GM23338 (cell line): ENCODE results near the gene MME. TPM values are rescaled to one million over a fixed set of nuclear protein-coding genes. Genes with fewer than 3 reads are reported as not detected.

ENCODE experiments used
- ATAC-seq: fragments of 200-7000 bp; cut with Tn5 transposase; 3 replicates; pipeline ENCODE4 v1.9.1; 2020
- DNase-seq: peaks from one replicate; pipeline ENCODE4 v3.0.0-alpha.2; 2015; ENCODE audit warnings: low spot score
- H2AFZ ChIP-seq: fragments of 200-600 bp; sonication (generic); 2 replicates; pipeline ENCODE4 v1.8.0; 2016; ENCODE audit warnings: antibody characterized with exemption, mild to moderate bottlenecking, moderate library complexity
- H3F3A ChIP-seq: fragments of 200-600 bp; sonication (generic); replicated peaks from 2 replicates; pipeline ENCODE4 v1.8.0; 2017; ENCODE audit warnings: antibody characterized with exemption, mixed run types, low read depth
- H3K27ac ChIP-seq: fragments of 200-600 bp; sonication (generic); 2 replicates; pipeline ENCODE4 v1.6.1; 2016; ENCODE audit warnings: low read depth
- H3K27me3 ChIP-seq: fragments of 200-600 bp; sonication (generic); 2 replicates; pipeline ENCODE4 v1.8.0; 2016; ENCODE audit warnings: mild to moderate bottlenecking, mixed run types, moderate library complexity; ENCODE audit not compliant: insufficient read depth
- H3K36me3 ChIP-seq: fragments of 200-600 bp; sonication (generic); 2 replicates; pipeline ENCODE4 v1.8.0; 2016; ENCODE audit warnings: mild to moderate bottlenecking; ENCODE audit not compliant: insufficient read depth
- H3K4me1 ChIP-seq: fragments of 200-600 bp; sonication (generic); 2 replicates; pipeline ENCODE4 v1.8.0; 2016; ENCODE audit warnings: mild to moderate bottlenecking, moderate library complexity; ENCODE audit not compliant: insufficient read depth
- H3K4me2 ChIP-seq: fragments of 200-600 bp; sonication (generic); 2 replicates; pipeline ENCODE4 v1.7.1; 2017; ENCODE audit warnings: mixed run types
- H3K4me3 ChIP-seq: fragments of 200-600 bp; sonication (generic); 2 replicates; pipeline ENCODE4 v1.6.1; 2016; ENCODE audit warnings: mixed run types
- H3K79me2 ChIP-seq: fragments of 200-600 bp; sonication (generic); replicated peaks from 2 replicates; pipeline ENCODE4 v1.8.0; 2017; ENCODE audit warnings: mild to moderate bottlenecking; ENCODE audit not compliant: insufficient read depth
- H3K9me2 ChIP-seq: fragments of 200-600 bp; sonication (generic); 2 replicates; pipeline ENCODE4 v1.8.0; 2017; ENCODE audit not compliant: insufficient read depth
- H4K20me1 ChIP-seq: fragments of 200-600 bp; sonication (generic); replicated peaks from 2 replicates; pipeline ENCODE4 v1.8.0; 2017; ENCODE audit warnings: mild to moderate bottlenecking; ENCODE audit not compliant: insufficient read depth
- H3K27ac Mint-ChIP-seq: 2 replicates; pipeline ENCODE4 v1.8.0; 2020; ENCODE audit warnings: inconsistent platforms, mild to moderate bottlenecking, moderate library complexity, mixed read lengths
- H3K27me3 Mint-ChIP-seq: 3 replicates; pipeline ENCODE4 v1.8.0; 2022; ENCODE audit warnings: low read depth, mild to moderate bottlenecking, moderate library complexity, mixed read lengths, inconsistent platforms; ENCODE audit not compliant: insufficient read depth, poor library complexity
- H3K36me3 Mint-ChIP-seq: 3 replicates; pipeline ENCODE4 v1.8.0; 2021; ENCODE audit warnings: low read depth, mild to moderate bottlenecking, inconsistent platforms, moderate library complexity, mixed read lengths
- H3K4me1 Mint-ChIP-seq: 3 replicates; pipeline ENCODE4 v1.8.0; 2020; ENCODE audit warnings: mild to moderate bottlenecking, inconsistent platforms, mixed read lengths
- H3K4me3 Mint-ChIP-seq: 3 replicates; pipeline ENCODE4 v1.8.0; 2021; ENCODE audit warnings: moderate library complexity, mild to moderate bottlenecking, inconsistent platforms, mixed read lengths
- H3K9me3 Mint-ChIP-seq: 3 replicates; pipeline ENCODE4 v1.8.0; 2020; ENCODE audit warnings: moderate library complexity, mild to moderate bottlenecking, inconsistent platforms, mixed read lengths
- CREB1 ChIP-seq: fragments of 250-450 bp; sonication (Bioruptor Pico); IDR thresholded peaks from 2 replicates; pipeline ENCODE4 v1.5.0; 2020; ENCODE audit warnings: low read depth, mild to moderate bottlenecking, moderate library complexity
- EZH2 ChIP-seq: fragments of 200-600 bp; sonication (generic); IDR thresholded peaks from one replicate; pipeline ENCODE4 v1.8.0; 2017; ENCODE audit warnings: antibody characterized with exemption, mild to moderate bottlenecking, low read depth; ENCODE audit not compliant: unreplicated experiment
- EZH2phosphoT487 ChIP-seq: fragments of 200-600 bp; sonication (generic); IDR thresholded peaks from one replicate; pipeline ENCODE4 v1.8.1; 2018; ENCODE audit warnings: antibody characterized with exemption; ENCODE audit not compliant: unreplicated experiment
- JUNB ChIP-seq: IDR thresholded peaks from one replicate; pipeline ENCODE4 v1.6.1; 2016; ENCODE audit warnings: antibody characterized with exemption; ENCODE audit not compliant: unreplicated experiment
- NANOG ChIP-seq: IDR thresholded peaks from 2 replicates; pipeline ENCODE4 v1.6.1; 2016; ENCODE audit warnings: antibody characterized with exemption, borderline replicate concordance
- POLR2AphosphoS5 ChIP-seq: IDR thresholded peaks from 2 replicates; pipeline ENCODE4 v1.6.1; 2016; ENCODE audit warnings: antibody characterized with exemption, low read depth
- STAT1 ChIP-seq: IDR thresholded peaks from one replicate; pipeline ENCODE4 v1.6.1; 2016; ENCODE audit warnings: antibody characterized with exemption; ENCODE audit not compliant: unreplicated experiment
- ZNF114 ChIP-seq: fragments of 250-450 bp; sonication (Bioruptor Pico); IDR thresholded peaks from 2 replicates; pipeline ENCODE4 v1.5.0; 2020; ENCODE audit warnings: mild to moderate bottlenecking, moderate library complexity
- ZNF331 ChIP-seq: fragments of 250-450 bp; sonication (Bioruptor Pico); IDR thresholded peaks from 2 replicates; pipeline ENCODE4 v1.5.0; 2020; ENCODE audit warnings: low read depth, mild to moderate bottlenecking, moderate library complexity
- polyA plus RNA-seq: library from polyadenylated mRNA; unstranded; fragments of >200 nt; fragmentation: Nextera tagmentation; extraction: Ambion mirVana; gene quantifications from 2 replicates; pipeline ENCODE4 v1.2.1, GENCODE V29; 2016
- total RNA-seq: library from RNA; depleted of rRNA; stranded (reverse); fragments of >200 nt; shearing (Covaris generic); gene quantifications from 2 replicates; pipeline ENCODE4 v1.2.3, GENCODE V29; 2014
- TF ChIP-seq, protein P1 (sequence below), 2 experiments: fragments of 200-600 bp in 1 of 2; sonication (generic) in 1 of 2; conservative IDR thresholded peaks; 2 replicates each; pipeline versions ENCODE4 v1.5.1 to v1.6.1; 2016 to 2017; ENCODE audit warnings: antibody characterized with exemption in 2 of 2, low read depth in 2 of 2, mild to moderate bottlenecking in 2 of 2, moderate library complexity in 1 of 2
- TF ChIP-seq, protein P2 (sequence below): fragments of 250-450 bp; sonication (Bioruptor Pico); IDR thresholded peaks from 2 replicates; pipeline ENCODE4 v1.5.0; 2020; ENCODE audit warnings: mild to moderate bottlenecking, moderate library complexity
- TF ChIP-seq, protein P3 (sequence below): IDR thresholded peaks from one replicate; pipeline ENCODE4 v1.6.1; 2018; ENCODE audit warnings: antibody characterized with exemption; ENCODE audit not compliant: unreplicated experiment
- TF ChIP-seq, protein P4 (sequence below): IDR thresholded peaks from 2 replicates; pipeline ENCODE4 v1.6.1; 2016; ENCODE audit warnings: antibody characterized with exemption

The MME gene
- total and polyA plus RNA-seq, 2 experiments from 2014 or later, result 15.2 to 76.7 TPM

DNA sequence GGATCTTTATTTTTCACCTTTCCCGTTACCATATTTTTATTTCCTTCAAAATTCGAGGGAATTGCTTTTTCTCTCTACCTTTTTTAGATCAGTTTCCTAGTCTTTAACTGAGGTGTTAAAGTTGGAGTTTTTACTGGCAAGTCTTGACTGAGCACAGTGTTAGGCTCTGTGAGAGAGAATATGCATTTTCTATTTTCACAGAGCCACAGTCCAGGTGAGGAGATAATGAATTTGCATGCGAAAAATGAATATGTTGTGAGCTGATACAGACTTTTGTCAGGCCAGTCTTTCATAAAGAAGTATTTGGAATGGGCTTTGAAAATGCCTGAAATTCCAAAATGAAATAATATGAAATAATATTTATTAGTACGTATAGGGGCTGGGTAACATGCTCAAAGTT lies 31.9 kb downstream of the MME start:
- no peak overlapping the region for H2AFZ ChIP-seq
- H3K36me3 Mint-ChIP-seq, result no peaks in the 10 kb centered on the region; the same call in 2 of the 3 replicates
- H3K36me3 ChIP-seq, result no peaks in the 10 kb centered on the region
- no peak overlapping the region for H3K4me3 Mint-ChIP-seq
- H3K9me3 Mint-ChIP-seq, result no peaks in the 10 kb centered on the region
- ATAC-seq, result no peak
- H4K20me1 ChIP-seq, result no peaks in the 10 kb centered on the region
- no peaks in the 10 kb centered on the region for H3K4me1 ChIP-seq
- H3K27ac Mint-ChIP-seq, result no peak overlapping the region
- H3F3A ChIP-seq, result no peaks in the 10 kb centered on the region
- no peak overlapping the region for H3K4me2 ChIP-seq
- no peak overlapping the region for H3K27ac ChIP-seq
- TF ChIP-seq EZH2phosphoT487 (no peak), CREB1 (no peak), NANOG (no peak), STAT1 (no peak), POLR2AphosphoS5 (no peak), JUNB (no peak), EZH2 (no peak), ZNF331 (CRISPR knock-in tag) (no peak), ZNF114 (CRISPR knock-in tag) (no peak)
- TF ChIP-seq, protein P1, sequence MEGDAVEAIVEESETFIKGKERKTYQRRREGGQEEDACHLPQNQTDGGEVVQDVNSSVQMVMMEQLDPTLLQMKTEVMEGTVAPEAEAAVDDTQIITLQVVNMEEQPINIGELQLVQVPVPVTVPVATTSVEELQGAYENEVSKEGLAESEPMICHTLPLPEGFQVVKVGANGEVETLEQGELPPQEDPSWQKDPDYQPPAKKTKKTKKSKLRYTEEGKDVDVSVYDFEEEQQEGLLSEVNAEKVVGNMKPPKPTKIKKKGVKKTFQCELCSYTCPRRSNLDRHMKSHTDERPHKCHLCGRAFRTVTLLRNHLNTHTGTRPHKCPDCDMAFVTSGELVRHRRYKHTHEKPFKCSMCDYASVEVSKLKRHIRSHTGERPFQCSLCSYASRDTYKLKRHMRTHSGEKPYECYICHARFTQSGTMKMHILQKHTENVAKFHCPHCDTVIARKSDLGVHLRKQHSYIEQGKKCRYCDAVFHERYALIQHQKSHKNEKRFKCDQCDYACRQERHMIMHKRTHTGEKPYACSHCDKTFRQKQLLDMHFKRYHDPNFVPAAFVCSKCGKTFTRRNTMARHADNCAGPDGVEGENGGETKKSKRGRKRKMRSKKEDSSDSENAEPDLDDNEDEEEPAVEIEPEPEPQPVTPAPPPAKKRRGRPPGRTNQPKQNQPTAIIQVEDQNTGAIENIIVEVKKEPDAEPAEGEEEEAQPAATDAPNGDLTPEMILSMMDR (conservative IDR thresholded peaks at IDR 0.05; ENCODE audit: low read depth in 2 of 2), result no peak
- TF ChIP-seq, protein P2, sequence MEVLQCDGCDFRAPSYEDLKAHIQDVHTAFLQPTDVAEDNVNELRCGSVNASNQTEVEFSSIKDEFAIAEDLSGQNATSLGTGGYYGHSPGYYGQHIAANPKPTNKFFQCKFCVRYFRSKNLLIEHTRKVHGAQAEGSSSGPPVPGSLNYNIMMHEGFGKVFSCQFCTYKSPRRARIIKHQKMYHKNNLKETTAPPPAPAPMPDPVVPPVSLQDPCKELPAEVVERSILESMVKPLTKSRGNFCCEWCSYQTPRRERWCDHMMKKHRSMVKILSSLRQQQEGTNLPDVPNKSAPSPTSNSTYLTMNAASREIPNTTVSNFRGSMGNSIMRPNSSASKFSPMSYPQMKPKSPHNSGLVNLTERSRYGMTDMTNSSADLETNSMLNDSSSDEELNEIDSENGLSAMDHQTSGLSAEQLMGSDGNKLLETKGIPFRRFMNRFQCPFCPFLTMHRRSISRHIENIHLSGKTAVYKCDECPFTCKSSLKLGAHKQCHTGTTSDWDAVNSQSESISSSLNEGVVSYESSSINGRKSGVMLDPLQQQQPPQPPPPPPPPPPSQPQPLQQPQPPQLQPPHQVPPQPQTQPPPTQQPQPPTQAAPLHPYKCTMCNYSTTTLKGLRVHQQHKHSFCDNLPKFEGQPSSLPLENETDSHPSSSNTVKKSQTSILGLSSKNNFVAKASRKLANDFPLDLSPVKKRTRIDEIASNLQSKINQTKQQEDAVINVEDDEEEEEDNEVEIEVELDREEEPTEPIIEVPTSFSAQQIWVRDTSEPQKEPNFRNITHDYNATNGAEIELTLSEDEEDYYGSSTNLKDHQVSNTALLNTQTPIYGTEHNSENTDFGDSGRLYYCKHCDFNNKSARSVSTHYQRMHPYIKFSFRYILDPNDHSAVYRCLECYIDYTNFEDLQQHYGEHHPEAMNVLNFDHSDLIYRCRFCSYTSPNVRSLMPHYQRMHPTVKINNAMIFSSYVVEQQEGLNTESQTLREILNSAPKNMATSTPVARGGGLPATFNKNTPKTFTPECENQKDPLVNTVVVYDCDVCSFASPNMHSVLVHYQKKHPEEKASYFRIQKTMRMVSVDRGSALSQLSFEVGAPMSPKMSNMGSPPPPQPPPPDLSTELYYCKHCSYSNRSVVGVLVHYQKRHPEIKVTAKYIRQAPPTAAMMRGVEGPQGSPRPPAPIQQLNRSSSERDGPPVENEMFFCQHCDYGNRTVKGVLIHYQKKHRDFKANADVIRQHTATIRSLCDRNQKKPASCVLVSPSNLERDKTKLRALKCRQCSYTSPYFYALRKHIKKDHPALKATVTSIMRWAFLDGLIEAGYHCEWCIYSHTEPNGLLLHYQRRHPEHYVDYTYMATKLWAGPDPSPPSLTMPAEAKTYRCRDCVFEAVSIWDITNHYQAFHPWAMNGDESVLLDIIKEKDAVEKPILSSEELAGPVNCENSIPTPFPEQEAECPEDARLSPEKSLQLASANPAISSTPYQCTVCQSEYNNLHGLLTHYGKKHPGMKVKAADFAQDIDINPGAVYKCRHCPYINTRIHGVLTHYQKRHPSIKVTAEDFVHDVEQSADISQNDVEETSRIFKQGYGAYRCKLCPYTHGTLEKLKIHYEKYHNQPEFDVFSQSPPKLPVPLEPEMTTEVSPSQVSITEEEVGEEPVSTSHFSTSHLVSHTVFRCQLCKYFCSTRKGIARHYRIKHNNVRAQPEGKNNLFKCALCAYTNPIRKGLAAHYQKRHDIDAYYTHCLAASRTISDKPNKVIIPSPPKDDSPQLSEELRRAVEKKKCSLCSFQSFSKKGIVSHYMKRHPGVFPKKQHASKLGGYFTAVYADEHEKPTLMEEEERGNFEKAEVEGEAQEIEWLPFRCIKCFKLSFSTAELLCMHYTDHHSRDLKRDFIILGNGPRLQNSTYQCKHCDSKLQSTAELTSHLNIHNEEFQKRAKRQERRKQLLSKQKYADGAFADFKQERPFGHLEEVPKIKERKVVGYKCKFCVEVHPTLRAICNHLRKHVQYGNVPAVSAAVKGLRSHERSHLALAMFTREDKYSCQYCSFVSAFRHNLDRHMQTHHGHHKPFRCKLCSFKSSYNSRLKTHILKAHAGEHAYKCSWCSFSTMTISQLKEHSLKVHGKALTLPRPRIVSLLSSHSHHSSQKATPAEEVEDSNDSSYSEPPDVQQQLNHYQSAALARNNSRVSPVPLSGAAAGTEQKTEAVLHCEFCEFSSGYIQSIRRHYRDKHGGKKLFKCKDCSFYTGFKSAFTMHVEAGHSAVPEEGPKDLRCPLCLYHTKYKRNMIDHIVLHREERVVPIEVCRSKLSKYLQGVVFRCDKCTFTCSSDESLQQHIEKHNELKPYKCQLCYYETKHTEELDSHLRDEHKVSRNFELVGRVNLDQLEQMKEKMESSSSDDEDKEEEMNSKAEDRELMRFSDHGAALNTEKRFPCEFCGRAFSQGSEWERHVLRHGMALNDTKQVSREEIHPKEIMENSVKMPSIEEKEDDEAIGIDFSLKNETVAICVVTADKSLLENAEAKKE (CRISPR knock-in tag), result no peak
- TF ChIP-seq, protein P3, sequence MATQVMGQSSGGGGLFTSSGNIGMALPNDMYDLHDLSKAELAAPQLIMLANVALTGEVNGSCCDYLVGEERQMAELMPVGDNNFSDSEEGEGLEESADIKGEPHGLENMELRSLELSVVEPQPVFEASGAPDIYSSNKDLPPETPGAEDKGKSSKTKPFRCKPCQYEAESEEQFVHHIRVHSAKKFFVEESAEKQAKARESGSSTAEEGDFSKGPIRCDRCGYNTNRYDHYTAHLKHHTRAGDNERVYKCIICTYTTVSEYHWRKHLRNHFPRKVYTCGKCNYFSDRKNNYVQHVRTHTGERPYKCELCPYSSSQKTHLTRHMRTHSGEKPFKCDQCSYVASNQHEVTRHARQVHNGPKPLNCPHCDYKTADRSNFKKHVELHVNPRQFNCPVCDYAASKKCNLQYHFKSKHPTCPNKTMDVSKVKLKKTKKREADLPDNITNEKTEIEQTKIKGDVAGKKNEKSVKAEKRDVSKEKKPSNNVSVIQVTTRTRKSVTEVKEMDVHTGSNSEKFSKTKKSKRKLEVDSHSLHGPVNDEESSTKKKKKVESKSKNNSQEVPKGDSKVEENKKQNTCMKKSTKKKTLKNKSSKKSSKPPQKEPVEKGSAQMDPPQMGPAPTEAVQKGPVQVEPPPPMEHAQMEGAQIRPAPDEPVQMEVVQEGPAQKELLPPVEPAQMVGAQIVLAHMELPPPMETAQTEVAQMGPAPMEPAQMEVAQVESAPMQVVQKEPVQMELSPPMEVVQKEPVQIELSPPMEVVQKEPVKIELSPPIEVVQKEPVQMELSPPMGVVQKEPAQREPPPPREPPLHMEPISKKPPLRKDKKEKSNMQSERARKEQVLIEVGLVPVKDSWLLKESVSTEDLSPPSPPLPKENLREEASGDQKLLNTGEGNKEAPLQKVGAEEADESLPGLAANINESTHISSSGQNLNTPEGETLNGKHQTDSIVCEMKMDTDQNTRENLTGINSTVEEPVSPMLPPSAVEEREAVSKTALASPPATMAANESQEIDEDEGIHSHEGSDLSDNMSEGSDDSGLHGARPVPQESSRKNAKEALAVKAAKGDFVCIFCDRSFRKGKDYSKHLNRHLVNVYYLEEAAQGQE, result no peak
- TF ChIP-seq, protein P4, sequence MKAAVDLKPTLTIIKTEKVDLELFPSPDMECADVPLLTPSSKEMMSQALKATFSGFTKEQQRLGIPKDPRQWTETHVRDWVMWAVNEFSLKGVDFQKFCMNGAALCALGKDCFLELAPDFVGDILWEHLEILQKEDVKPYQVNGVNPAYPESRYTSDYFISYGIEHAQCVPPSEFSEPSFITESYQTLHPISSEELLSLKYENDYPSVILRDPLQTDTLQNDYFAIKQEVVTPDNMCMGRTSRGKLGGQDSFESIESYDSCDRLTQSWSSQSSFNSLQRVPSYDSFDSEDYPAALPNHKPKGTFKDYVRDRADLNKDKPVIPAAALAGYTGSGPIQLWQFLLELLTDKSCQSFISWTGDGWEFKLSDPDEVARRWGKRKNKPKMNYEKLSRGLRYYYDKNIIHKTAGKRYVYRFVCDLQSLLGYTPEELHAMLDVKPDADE, result no peak
- no peaks in the 10 kb centered on the region for H3K27me3 Mint-ChIP-seq
- no peaks in the 10 kb centered on the region; the same call in 2 of the 3 replicates for H3K4me1 Mint-ChIP-seq
- no peak for DNase-seq
- no peaks in the 10 kb centered on the region for H3K27me3 ChIP-seq
- H3K9me2 ChIP-seq, result no peaks in the 10 kb centered on the region
- no peak overlapping the region for H3K4me3 ChIP-seq
- H3K79me2 ChIP-seq, result peaks cover 8% of the 10 kb centered on the region; the same call in 1 of the 2 replicates
